ENCODE measurements around the gene EP400. TPM values are rescaled to one million over a fixed set of nuclear protein-coding genes. Genes with fewer than 3 reads are reported as not detected.

EP400 gene
- total and polyA plus RNA-seq, 2 of the 13 experiments (the other 11 are each of a cell fraction or from before 2014, with no cell fraction given) = 4.9 to 5.0 TPM

DNA sequence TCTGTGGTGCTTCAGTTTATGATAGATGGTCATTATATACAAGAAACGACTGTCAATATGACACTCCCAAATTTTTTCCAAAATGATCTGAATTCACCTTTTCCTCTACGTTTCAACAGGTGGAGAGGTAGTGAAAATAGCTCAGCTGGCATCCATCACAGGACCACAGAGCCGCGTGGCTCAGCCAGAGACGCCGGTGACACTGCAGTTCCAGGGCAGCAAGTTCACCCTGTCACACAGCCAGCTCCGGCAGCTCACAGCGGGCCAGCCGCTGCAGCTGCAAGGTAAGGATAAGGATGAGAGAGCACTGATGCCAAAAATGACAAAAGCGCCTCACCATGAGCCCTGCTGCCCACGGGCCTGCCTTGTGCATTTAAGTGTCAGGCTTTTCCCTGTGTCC lies 73.9 kb downstream of the EP400 start:
- Histone ChIP-seq H4K20me1 (ENCODE audit: insufficient read depth, low read length) (no peaks in the 10 kb centered on the region), H3K27me3 (ENCODE audit: control insufficient read depth in 1 of 2, insufficient read depth in 2 of 2, low read length in 2 of 2) (no peaks in the 10 kb centered on the region), H2AFZ (ENCODE audit: low read length) (no peak overlapping the region), H3K9ac (ENCODE audit: insufficient read depth, low read depth, low read length) (no peak overlapping the region), H3K36me3 (replicated peaks in 1 of 2; ENCODE audit: control insufficient read depth in 1 of 2, insufficient read depth in 2 of 2, low read length in 2 of 2) (peaks cover 41 to 76% of the 10 kb centered on the region in 2 experiments), H3K79me2 (ENCODE audit: insufficient read depth, low read length) (no peaks in the 10 kb centered on the region), H3K27ac (ENCODE audit: extremely low read length, insufficient read depth, low read length) (no peak overlapping the region), H3K9me3 (ENCODE audit: low read length) (no peaks in the 10 kb centered on the region), H3K4me2 (ENCODE audit: low read depth, low read length) (no peak overlapping the region), H3K4me3 (replicated peaks in 1 of 3; ENCODE audit: insufficient read depth in 1 of 3, low read depth in 2 of 3, low read length in 3 of 3) (no peak overlapping the region), H3K4me1 (ENCODE audit: insufficient read depth, low read length) (no peaks in the 10 kb centered on the region)
- 98% methylated on average over 11 of the region's 11 CpGs for WGBS (ENCODE audit: low lambda C conversion rate)
- BruUV-seq (replicated peaks) = no TSS peak
- ATAC-seq (no peak), DNase-seq (ENCODE audit: low spot score) (no peak), FAIRE-seq (no peak)
- intact Hi-C loops (cut with micrococcal nuclease; ENCODE audit: unreplicated experiment) (no loop called here), in situ Hi-C loops (cut with HindIII; ENCODE audit: extremely low pct_ligation_motif_present, low pct_unique_long_range_greater_than_20kb) (loop anchor here (25.0 kb wide), 1 partner anchor 411 kb away; no protein-coding TSS in a partner anchor)
- CTCF ChIA-PET (ENCODE audit: low intra/inter-chr PET ratio, low total read pairs) = no interaction called here
- POLR2A ChIA-PET = interaction anchor here (0.7 kb wide), 1 partner anchor 313 kb away, joined by 4 read pairs; the partner anchor contains the start of gene SFSWAP
- no peak for TF ChIP-seq HNF1A (IDR thresholded peaks at IDR 0.05; ENCODE audit: low read depth)
- TF ChIP-seq HNF1A (CRISPR knock-in tag; IDR thresholded peaks at IDR 0.05; ENCODE audit: borderline replicate concordance) = no peak
- no peak for TF ChIP-seq CCAR2 (optimal IDR thresholded peaks at IDR 0.05; ENCODE audit: low read depth, low read length)
- TF ChIP-seq ZNF318 (CRISPR knock-in tag; IDR thresholded peaks at IDR 0.05) = no peak
- TF ChIP-seq EHMT2 (IDR thresholded peaks at IDR 0.05; ENCODE audit: borderline replicate concordance, low read depth, low read length) = no peak
- TF ChIP-seq ZBTB20 (CRISPR knock-in tag; IDR thresholded peaks at IDR 0.05; ENCODE audit: borderline replicate concordance, low read depth) = no peak
- TF ChIP-seq ELF4 (CRISPR knock-in tag; IDR thresholded peaks at IDR 0.05; ENCODE audit: borderline replicate concordance) = no peak
- TF ChIP-seq ZNF264 (CRISPR knock-in tag; IDR thresholded peaks at IDR 0.05) = no peak
- no peak for TF ChIP-seq ZNF614 (CRISPR knock-in tag; IDR thresholded peaks at IDR 0.05; ENCODE audit: borderline replicate concordance)
- no peak for TF ChIP-seq ZNF441 (CRISPR knock-in tag; IDR thresholded peaks at IDR 0.05; ENCODE audit: borderline replicate concordance)
- no peak for TF ChIP-seq SIX4 (CRISPR knock-in tag; IDR thresholded peaks at IDR 0.05)
- no peak for TF ChIP-seq KLF6 (CRISPR knock-in tag; IDR thresholded peaks at IDR 0.05)
